ENCODE data around the gene TBPL1.

The TBPL1 gene

DNA sequence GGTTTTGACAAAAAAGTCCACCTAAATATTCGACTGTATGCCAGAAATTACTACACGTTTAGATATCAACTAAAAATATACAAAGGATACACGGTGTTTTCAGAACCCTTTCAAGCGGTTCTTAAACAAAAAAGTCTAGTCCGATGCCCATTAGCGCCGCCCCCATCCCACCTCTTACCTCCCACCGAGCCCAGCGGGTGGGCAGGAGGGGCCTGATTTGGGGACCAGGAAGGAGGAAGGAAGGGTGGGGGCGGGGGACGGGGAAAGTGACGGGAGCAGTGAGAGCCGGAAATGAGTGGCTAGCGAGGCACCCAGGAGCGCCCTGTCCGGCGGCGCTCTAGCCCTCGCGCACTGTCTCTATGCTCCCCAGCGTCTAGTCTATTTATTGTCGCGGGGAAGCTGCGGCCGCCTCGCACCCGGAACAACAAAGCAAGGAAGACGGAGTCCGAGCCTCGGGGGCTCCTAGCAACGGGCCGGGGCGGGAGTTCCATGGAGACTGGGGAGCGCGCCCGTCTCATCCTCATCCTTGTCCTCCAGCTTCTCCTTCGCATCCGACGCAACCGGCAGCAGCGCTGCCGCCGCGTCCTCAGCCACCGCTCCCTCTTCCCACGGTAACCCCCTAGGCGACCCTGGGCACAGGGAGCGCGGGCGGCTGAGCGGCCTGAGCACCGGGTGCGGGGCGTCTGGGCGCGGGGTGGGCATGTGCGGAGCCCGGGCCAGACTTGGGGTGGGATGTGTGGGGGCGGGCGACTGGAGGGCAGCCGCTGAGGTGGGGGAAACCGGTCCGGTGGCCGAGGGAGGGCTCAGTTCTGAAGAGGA lies at the start of gene TBPL1:
Gene TBPL1 (plus strand): TSS at position 410 of the 819 bp plus-strand sequence. CDS start 26,902 bp downstream, outside the sequence.
- TF ChIP-seq, protein P1, sequence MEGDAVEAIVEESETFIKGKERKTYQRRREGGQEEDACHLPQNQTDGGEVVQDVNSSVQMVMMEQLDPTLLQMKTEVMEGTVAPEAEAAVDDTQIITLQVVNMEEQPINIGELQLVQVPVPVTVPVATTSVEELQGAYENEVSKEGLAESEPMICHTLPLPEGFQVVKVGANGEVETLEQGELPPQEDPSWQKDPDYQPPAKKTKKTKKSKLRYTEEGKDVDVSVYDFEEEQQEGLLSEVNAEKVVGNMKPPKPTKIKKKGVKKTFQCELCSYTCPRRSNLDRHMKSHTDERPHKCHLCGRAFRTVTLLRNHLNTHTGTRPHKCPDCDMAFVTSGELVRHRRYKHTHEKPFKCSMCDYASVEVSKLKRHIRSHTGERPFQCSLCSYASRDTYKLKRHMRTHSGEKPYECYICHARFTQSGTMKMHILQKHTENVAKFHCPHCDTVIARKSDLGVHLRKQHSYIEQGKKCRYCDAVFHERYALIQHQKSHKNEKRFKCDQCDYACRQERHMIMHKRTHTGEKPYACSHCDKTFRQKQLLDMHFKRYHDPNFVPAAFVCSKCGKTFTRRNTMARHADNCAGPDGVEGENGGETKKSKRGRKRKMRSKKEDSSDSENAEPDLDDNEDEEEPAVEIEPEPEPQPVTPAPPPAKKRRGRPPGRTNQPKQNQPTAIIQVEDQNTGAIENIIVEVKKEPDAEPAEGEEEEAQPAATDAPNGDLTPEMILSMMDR (IDR thresholded peaks at IDR 0.05; ENCODE audit: insufficient read depth, low read length, poor library complexity, severe bottlenecking): no peak
- H3K4me3 ChIP-seq (replicated peaks; ENCODE audit: low read depth, low read length): peak within 1 kb of the TSS; percentile 92
- no peaks in the 10 kb centered on the region for H3K27me3 ChIP-seq (replicated peaks; ENCODE audit: control insufficient read depth, insufficient read depth, low read length)
- peak; percentile 95 for DNase-seq (ENCODE audit: extremely low read depth, insufficient read length)
- H3K36me3 ChIP-seq (ENCODE audit: control insufficient read depth, insufficient read depth, low read length): no peaks in the 10 kb centered on the region

- no peaks in the 10 kb centered on the region; the same call in 1 of the 2 replicates for H3K27me3 ChIP-seq (replicated peaks; ENCODE audit: control insufficient read depth, insufficient read depth, low read length)
- TF ChIP-seq, protein P1 (IDR thresholded peaks at IDR 0.05; ENCODE audit: insufficient read depth, low read length, poor library complexity, severe bottlenecking): no peak
These were observed 49.2 kb upstream of the TBPL1 start for GRCh38 chr6:133903855-133904254.

GRCh38 chr6:133906050-133906449 lies 47.0 kb upstream of the TBPL1 start:
- Histone ChIP-seq H3K4me3 (replicated peaks; ENCODE audit: low read depth, low read length) (no peak overlapping the region), H3K27me3 (replicated peaks; ENCODE audit: control insufficient read depth, insufficient read depth, low read length) (no peaks in the 10 kb centered on the region; the same call in 1 of the 2 replicates), H3K36me3 (ENCODE audit: control insufficient read depth, insufficient read depth, low read length) (no peaks in the 10 kb centered on the region)
- TF ChIP-seq, protein P1 (IDR thresholded peaks at IDR 0.05; ENCODE audit: insufficient read depth, low read length, poor library complexity, severe bottlenecking): no peak
- DNase-seq (ENCODE audit: extremely low read depth, insufficient read length): no peak

More at GRCh38 chr6:133903855-133904254, 49.2 kb upstream of the TBPL1 start:
- no peaks in the 10 kb centered on the region for H3K36me3 ChIP-seq (ENCODE audit: control insufficient read depth, insufficient read depth, low read length)
- H3K4me3 ChIP-seq (replicated peaks; ENCODE audit: low read depth, low read length): no peak overlapping the region
- DNase-seq (ENCODE audit: extremely low read depth, insufficient read length): no peak

DNA sequence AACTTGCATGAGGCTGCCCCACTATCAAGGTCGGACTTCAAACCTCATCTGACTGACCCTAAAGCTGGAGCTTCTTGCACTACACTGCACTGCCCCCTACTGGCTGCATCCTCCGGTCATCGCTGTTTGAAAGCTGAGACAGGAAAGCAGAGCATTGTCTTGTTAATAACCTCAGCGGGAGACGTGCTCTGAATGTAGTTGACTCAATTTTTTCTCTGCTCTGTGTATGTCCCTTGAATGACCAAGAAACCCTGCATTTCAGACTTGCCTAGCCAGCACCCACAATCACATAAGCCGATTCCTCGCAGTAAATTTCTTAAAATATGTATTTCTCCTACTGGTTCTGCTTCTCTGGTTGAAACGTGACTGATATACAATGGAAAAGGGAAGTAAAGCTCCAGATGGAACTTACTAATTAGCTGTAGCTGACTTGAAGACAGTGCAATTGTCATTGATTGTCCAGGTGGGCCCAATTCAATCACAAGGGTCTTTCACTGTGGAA lies 36.3 kb upstream of the TBPL1 start:
- Histone ChIP-seq H3K4me3 (replicated peaks; ENCODE audit: low read depth, low read length) (no peak overlapping the region), H3K36me3 (ENCODE audit: control insufficient read depth, insufficient read depth, low read length) (no peaks in the 10 kb centered on the region), H3K27me3 (replicated peaks; ENCODE audit: control insufficient read depth, insufficient read depth, low read length) (no peaks in the 10 kb centered on the region)
- TF ChIP-seq, protein P1 (IDR thresholded peaks at IDR 0.05; ENCODE audit: insufficient read depth, low read length, poor library complexity, severe bottlenecking): peak; percentile 92
- peak; percentile 31 for DNase-seq (ENCODE audit: extremely low read depth, insufficient read length)

DNA sequence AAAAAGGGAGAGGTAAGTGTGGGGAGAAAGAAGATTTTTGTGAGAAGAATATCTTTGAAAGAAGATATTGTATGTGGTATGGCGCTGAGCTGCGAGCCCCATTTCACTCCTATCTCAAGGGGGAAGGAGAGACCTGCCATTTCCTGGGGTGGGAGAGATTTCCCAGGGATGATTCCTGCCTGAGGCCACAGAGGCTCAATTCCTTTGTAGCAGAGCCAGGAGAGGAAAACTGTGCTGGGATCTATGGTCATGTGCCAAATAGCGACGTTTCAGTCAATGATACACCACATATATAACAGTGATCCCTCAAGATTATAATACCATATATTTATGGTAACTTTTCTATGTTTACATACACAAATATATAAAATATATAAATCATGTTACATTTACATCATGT lies 35.2 kb upstream of the TBPL1 start:
- Histone ChIP-seq H3K27me3 (replicated peaks; ENCODE audit: control insufficient read depth, insufficient read depth, low read length) (no peaks in the 10 kb centered on the region), H3K36me3 (ENCODE audit: control insufficient read depth, insufficient read depth, low read length) (no peaks in the 10 kb centered on the region), H3K4me3 (replicated peaks; ENCODE audit: low read depth, low read length) (no peak overlapping the region)
- DNase-seq (ENCODE audit: extremely low read depth, insufficient read length): no peak
- TF ChIP-seq, protein P1 (IDR thresholded peaks at IDR 0.05; ENCODE audit: insufficient read depth, low read length, poor library complexity, severe bottlenecking): no peak
